ENCODE measurements around the gene WFDC1.
"Not testable (repeated sequence)": the region's sequence is repeated elsewhere in the genome, so short reads cannot be mapped to it uniquely, and the experiment has no call there.

Gene WFDC1

DNA sequence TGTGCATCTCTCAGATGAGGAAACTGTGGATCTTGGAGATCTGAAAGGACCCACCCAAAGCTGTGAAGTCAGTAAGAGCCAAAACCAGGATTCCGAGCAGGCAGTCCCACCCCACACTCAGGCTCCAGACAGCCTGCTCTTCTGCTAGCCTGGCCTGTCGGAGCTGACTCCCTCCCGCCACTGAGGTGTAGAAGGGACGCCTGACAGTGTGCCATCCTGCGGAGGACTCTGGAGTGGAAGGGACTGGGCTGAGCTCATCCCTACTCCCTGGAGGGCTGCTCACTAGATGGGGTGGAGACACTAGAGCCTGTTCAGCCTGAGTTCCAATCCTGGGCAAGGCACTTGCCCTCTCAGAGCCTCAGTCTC is 36.0 kb downstream of the WFDC1 start:
- DNase-seq = no peak

DNA sequence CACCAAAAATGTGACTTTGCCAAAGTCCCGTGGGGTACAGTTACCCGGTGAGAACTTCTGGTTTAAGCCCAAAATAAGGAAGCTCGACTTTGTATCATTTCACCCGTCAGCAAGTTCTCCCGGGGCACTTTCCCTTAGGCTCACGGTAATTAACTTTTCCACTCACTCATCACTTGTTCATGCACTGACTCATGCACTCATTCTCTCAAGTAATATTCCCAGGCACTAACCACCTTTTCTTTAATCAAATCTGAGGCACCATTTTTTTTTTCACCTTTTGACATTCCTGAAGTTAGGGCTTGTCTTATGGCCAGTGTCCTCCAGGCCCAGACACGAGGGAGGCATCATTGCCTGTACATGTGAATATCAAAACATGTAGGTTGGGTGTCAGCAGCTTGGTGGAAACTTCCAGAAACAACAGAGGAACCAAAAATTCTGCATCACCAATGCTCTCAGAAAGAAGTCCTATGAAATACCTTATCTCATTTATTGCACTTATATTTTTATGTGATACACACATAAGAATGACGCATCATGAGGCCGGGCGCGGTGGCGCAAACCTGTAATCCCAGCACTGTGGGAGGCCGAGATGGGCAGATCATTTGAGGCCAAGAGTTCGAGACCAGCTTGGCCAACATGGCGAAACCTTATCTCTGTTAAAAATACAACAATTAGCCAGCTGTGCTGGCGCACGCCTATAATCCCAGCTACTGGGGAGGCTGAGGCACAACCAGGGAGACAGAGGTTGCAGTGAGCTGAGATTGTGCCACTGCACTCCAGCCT is 37.5 kb downstream of the WFDC1 start:
- peak; percentile 8 for DNase-seq

- DNase-seq = no peak
Observed at GRCh38 chr16:84332975-84333684, 38.5 kb downstream of the WFDC1 start.

- no peak for DNase-seq
Observed at GRCh38 chr16:84334058-84334457, 39.4 kb downstream of the WFDC1 start.

- DNase-seq = no peak
Observed at GRCh38 chr16:84334482-84334881, 39.8 kb downstream of the WFDC1 start.

GRCh38 chr16:84337236-84337635 is 42.6 kb downstream of the WFDC1 start:
- not testable (repeated sequence) for DNase-seq

GRCh38 chr16:84339311-84339710 is 44.6 kb downstream of the WFDC1 start:
- DNase-seq = no peak

GRCh38 chr16:84339766-84340165 is 45.1 kb downstream of the WFDC1 start:
- no peak for DNase-seq

- no peak for DNase-seq
Observed at GRCh38 chr16:84340325-84341040, 45.8 kb downstream of the WFDC1 start.

DNA sequence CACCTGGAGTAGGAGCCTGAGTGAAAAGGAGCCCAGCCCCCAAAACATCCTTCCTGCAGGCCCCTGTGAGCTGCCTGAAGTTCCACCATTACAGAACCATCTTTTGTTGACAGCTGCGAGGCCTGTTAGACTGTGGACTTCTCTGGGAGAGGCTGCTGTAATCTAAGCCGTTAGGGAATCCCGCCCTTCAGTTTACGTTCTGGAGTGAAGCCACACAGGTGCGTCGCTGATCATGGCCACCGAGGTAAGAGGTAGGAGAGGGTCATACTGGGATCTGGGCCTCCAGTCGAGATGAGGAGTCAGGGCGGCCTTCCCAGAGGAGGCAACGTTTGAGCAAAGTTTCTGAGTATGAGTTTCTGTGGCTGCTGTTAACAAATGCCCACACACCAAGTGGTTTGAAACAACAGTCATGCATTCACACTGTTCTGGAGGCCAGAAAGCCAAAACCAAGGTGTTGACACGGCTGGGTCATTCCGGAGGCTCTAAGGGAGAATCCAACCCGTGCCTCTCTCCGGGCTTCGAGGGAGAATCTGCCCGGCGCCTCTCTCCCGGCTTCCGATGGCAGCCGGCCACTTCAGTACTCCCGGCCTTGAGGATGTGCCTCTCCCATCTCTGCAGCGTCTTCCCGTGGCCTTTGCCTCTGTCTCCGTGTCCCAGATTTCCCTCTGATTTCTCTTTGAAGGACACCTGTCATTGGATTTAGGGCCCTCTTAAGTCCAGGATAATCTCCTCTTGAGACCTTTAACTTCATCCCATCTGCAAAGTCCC is 47.0 kb downstream of the WFDC1 start:
- DNase-seq = no peak

- not testable (repeated sequence) for DNase-seq
Observed at GRCh38 chr16:84343800-84344199, 49.1 kb downstream of the WFDC1 start.

DNA sequence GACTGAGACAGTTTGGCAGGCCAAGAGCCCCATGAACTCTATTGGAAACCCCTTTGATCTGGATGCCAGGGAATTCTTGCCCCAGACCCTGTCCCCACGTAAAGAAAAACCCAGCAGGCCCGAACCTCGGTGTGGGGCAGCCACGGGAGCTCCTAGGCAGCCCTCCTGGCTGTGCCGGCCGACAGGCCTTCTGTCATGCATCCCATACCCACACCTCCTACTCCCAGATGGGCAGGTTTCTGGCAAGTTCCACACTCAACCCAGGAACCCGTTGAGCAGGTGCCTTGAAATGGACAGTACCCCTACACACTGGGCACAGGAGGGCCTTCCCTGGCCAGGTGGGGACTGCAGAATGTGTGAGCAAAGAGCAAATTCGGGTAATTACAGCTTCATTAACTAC is 50.1 kb downstream of the WFDC1 start:
- DNase-seq = no peak

GRCh38 chr16:84347161-84347560 is 52.5 kb downstream of the WFDC1 start:
- no peak for DNase-seq

DNA sequence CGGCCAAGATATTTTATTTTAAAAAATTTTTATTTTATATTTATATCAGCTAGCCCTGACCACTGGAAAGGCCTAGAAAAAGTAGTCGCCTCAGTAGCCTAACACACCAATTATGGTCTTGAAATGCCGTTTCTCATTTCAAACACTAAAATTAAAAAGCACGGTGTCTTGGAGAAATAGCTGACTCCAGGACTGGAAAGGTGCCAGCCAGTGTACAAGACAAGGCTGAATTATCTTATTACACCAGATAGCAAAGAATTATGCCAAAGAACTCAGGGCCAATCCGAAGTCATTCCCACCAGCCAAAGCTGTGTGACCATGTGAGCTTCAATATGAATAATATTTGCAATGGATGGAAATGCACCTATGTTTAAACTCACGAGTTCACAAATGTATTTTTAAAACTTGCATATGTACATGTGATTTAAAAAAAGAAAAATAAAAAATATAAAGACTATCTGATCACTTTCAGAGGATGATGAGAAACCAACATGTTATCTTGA is 53.8 kb downstream of the WFDC1 start:
- DNase-seq = no peak

DNA sequence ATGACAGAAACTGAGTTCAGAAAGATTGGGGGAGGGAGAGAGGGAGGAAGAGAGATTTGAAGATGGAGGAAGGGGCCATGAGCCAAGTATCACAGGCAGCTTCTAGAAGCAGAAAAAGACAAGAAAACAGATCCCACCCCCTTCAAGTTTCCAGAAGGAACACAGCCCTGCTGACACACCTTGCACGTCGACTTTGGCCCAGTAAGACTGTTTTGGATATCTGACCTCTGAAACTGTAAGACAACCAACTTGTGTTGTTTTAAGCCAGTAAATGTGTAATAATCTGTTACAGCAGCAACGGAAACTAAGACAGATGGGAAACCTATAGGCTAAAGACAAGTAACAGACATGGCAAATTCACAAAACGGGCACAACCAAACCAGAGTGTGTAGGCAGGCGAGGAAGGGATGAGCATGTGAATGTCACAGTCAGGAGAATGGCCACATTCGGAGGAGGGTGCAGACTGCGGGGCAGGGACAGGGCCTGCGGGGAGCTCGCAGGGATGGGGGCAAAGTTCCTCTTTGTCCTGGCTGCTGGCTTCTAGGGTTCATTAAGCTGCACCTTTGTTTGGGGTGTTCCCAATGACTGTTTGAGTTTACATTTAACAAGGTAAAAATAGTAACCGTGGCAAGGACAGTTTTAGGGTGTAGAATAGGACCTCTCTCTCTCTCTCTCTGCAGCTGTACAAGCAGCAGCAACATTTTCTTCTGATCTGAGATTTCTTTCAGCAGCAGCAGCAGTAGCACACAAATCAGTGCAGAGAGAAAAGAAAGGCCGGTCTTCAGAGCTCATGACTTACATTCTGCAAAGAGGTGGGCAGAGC is 55.4 kb downstream of the WFDC1 start:
- no peak for DNase-seq

GRCh38 chr16:84350685-84351400 is 56.2 kb downstream of the WFDC1 start:
- no peak for DNase-seq

DNA sequence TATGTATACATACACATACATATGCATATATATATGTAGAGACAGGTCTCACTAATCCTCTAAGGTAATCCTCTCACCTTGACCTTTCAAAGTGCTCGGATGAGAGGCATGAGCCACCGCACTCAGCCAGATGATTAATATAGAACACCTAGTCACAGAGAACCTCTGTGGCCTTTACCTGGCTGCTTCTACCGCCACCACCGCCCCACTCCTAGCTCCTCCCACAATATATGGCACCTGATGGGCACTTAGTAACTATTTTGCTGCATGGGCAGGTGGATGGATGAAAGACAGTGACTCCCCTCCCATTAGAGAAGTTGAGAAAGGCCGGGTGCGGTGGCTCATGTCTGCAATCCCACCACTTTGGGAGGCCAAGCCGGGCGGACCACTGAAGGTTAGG is 57.0 kb downstream of the WFDC1 start:
- DNase-seq = no peak

DNA sequence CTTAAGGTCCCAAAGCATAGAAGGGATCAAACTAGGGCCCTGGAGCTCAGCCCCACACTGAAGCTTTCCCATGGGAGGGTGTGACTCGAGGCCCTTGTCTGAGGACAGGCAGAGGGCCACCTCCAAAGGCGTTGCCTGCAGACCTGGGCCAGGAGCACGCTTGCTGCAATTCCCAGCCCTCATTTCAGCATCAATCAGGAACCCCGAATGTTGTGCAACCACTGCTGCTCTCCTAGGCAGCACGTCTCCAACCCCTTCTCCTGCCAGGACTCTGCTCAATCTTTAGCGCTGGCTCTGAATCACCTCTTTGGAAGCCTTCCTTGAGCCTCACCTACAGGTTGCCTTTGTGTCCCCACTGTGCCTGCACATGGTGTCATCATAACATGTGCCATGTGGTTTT is 59.6 kb downstream of the WFDC1 start:
- DNase-seq = no peak

GRCh38 chr16:84355149-84355548 is 60.5 kb downstream of the WFDC1 start:
- DNase-seq = no peak

GRCh38 chr16:84356176-84356575 is 61.5 kb downstream of the WFDC1 start:
- no peak for DNase-seq

- DNase-seq = no peak
Observed at GRCh38 chr16:84356591-84357116, 62.0 kb downstream of the WFDC1 start.

All from fibroblast of skin of right biceps (primary cell).